ENCODE results near the gene CBARP. TPM values are rescaled to one million over a fixed set of nuclear protein-coding genes. Genes with fewer than 3 reads are reported as not detected.

CBARP gene
- total RNA-seq, 1 donor from 2014 or later, result 1.5 TPM

- DNase-seq (ENCODE audit: low spot score), result peak; percentile 78
- peaks cover 8% of the 10 kb centered on the region for H3K27me3 Mint-ChIP-seq (ENCODE audit: insufficient read depth)
- no peaks in the 10 kb centered on the region for H3K9me3 Mint-ChIP-seq
- intact Hi-C loops (cut with micrococcal nuclease), result loop anchor here (1.0 to 10.0 kb wide), 4 partner anchors 22 to 559 kb away; no protein-coding TSS in a partner anchor
- peak overlapping the region; percentile 74 for H3K4me3 Mint-ChIP-seq
- no peak overlapping the region for H3K27ac Mint-ChIP-seq
- H3K4me1 Mint-ChIP-seq (ENCODE audit: low read depth), result peaks cover 19% of the 10 kb centered on the region
- no peaks in the 10 kb centered on the region for H3K36me3 Mint-ChIP-seq (ENCODE audit: low read depth)
Measured at GRCh38 chr19:1243768-1244692, 6.2 kb upstream of the CBARP start.

- Mint-ChIP-seq H3K27ac (peak within 1 kb of the TSS; percentile 84), H3K4me3 (peak within 1 kb of the TSS; percentile 91), H3K27me3 (ENCODE audit: insufficient read depth) (peaks cover 16% of the 10 kb centered on the region), H3K36me3 (ENCODE audit: low read depth) (no peaks in the 10 kb centered on the region), H3K9me3 (no peaks in the 10 kb centered on the region), H3K4me1 (ENCODE audit: low read depth) (peaks cover 27% of the 10 kb centered on the region)
- intact Hi-C loops (cut with micrococcal nuclease), result loop anchor here (1.0 to 10.0 kb wide), 7 partner anchors 8 to 557 kb away; partner anchors contain the start of genes GPX4 and STK11
- peak; percentile 91 for DNase-seq (ENCODE audit: low spot score)
Measured at GRCh38 chr19:1241417-1242095, 3.8 kb upstream of the CBARP start, which contains the start of gene ATP5F1D. Gene ATP5F1D, plus strand, starts transcription at chr19:1241751. Its CDS starts 100 bp downstream, at chr19:1241851.

DNA sequence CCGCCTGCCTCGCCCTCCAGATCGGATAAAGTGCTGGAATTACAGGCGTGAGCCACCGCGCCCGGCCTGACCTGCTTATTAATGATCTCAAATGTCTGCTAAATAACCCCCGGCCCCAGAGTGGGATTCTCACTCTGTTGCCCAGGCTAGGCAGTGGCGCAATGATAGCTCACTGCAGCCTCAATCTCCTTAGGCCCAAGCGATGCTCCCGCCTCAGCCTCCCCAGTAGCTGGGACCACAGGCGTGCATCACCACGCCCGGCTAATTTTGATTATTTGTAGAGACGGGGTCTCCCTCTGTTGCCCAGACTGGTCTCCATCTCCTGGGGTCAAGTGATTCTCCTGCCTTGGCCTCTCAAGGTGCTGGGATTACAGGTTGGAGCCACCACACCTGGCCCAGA, 3.1 kb upstream of the CBARP start:
- Mint-ChIP-seq H3K36me3 (ENCODE audit: low read depth) (no peaks in the 10 kb centered on the region), H3K27me3 (ENCODE audit: insufficient read depth) (peaks cover 18% of the 10 kb centered on the region), H3K4me3 (peak overlapping the region; percentile 78), H3K4me1 (ENCODE audit: low read depth) (peaks cover 27% of the 10 kb centered on the region), H3K27ac (peak overlapping the region; percentile 18), H3K9me3 (no peaks in the 10 kb centered on the region)
- no peak for DNase-seq (ENCODE audit: low spot score)
- intact Hi-C loops (cut with micrococcal nuclease), result loop anchor here (1.0 to 10.0 kb wide), 8 partner anchors 8 to 556 kb away; partner anchors contain the start of genes GPX4, RNU6-2, STK11 and TMEM259

- intact Hi-C loops (cut with micrococcal nuclease), result loop anchor here (1.0 to 10.0 kb wide), 5 partner anchors 48 to 555 kb away; partner anchors contain the start of genes GPX4, RNU6-2 and TMEM259
- no peak overlapping the region for H3K27ac Mint-ChIP-seq
- peaks cover 19% of the 10 kb centered on the region for H3K27me3 Mint-ChIP-seq (ENCODE audit: insufficient read depth)
- H3K4me1 Mint-ChIP-seq (ENCODE audit: low read depth), result peaks cover 27% of the 10 kb centered on the region
- peak; percentile 89 for DNase-seq (ENCODE audit: low spot score)
- no peaks in the 10 kb centered on the region for H3K9me3 Mint-ChIP-seq
- H3K4me3 Mint-ChIP-seq, result peak overlapping the region; percentile 57
- no peaks in the 10 kb centered on the region for H3K36me3 Mint-ChIP-seq (ENCODE audit: low read depth)
Measured at GRCh38 chr19:1239796-1240737, 2.3 kb upstream of the CBARP start.

GRCh38 chr19:1239420-1239795, 1.6 kb upstream of the CBARP start:
- Mint-ChIP-seq H3K27me3 (ENCODE audit: insufficient read depth) (peaks cover 21% of the 10 kb centered on the region), H3K36me3 (ENCODE audit: low read depth) (no peaks in the 10 kb centered on the region), H3K4me3 (peak overlapping the region; percentile 80), H3K9me3 (no peaks in the 10 kb centered on the region), H3K27ac (no peak overlapping the region), H3K4me1 (ENCODE audit: low read depth) (peaks cover 27% of the 10 kb centered on the region)
- intact Hi-C loops (cut with micrococcal nuclease), result no loop called here
- no peak for DNase-seq (ENCODE audit: low spot score)

GRCh38 chr19:1238369-1239303, 831 bp upstream of the CBARP start:
- Mint-ChIP-seq H3K4me1 (ENCODE audit: low read depth) (peaks cover 27% of the 10 kb centered on the region), H3K36me3 (ENCODE audit: low read depth) (no peaks in the 10 kb centered on the region), H3K27me3 (ENCODE audit: insufficient read depth) (peaks cover 21% of the 10 kb centered on the region), H3K4me3 (peak overlapping the region; percentile 80), H3K9me3 (no peaks in the 10 kb centered on the region), H3K27ac (peak overlapping the region; percentile 70)
- no peak for DNase-seq (ENCODE audit: low spot score)
- intact Hi-C loops (cut with micrococcal nuclease), result no loop called here

DNA sequence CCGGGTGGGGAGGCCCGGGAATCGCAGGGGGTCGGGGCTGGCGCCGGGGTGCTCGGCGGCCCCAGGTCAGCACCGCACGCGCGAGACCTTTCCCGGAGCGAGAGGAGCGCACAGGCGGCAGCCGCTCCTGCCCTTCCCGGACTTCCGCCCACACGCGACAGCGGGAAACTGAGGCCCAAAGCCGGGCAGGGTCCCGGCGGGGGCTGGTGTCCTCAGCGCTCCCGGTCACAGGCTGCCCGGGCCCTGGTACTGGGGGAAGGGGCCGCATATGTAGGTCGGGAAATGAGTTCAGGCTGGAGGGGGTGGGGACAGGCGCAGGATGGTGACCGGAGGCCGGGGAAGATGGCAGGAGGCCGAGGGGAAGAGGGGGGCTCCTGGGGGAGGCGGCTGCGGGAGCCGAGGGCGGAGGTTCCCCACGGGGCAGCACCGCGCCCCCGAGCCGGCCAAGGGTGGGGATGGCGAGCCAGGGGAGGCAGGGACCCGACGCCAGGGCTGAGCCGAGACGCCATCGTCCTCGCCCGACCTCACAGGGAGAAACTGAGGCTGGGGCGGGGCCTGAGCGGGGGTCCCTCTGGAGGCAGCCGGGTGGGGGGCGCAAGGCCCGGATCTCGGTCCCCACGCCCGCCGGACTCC, 662 bp downstream of the CBARP start:
- no peaks in the 10 kb centered on the region for H3K9me3 Mint-ChIP-seq
- H3K4me1 Mint-ChIP-seq (ENCODE audit: low read depth), result peaks cover 23% of the 10 kb centered on the region
- H3K4me3 Mint-ChIP-seq, result no peak overlapping the region
- intact Hi-C loops (cut with micrococcal nuclease), result no loop called here
- H3K36me3 Mint-ChIP-seq (ENCODE audit: low read depth), result no peaks in the 10 kb centered on the region
- no peak for DNase-seq (ENCODE audit: low spot score)
- peaks cover 21% of the 10 kb centered on the region for H3K27me3 Mint-ChIP-seq (ENCODE audit: insufficient read depth)
- no peak overlapping the region for H3K27ac Mint-ChIP-seq

- Mint-ChIP-seq H3K4me1 (ENCODE audit: low read depth) (peaks cover 21% of the 10 kb centered on the region), H3K27ac (no peak overlapping the region), H3K36me3 (ENCODE audit: low read depth) (no peaks in the 10 kb centered on the region), H3K4me3 (no peak overlapping the region), H3K27me3 (ENCODE audit: insufficient read depth) (peaks cover 21% of the 10 kb centered on the region), H3K9me3 (no peaks in the 10 kb centered on the region)
- no peak for DNase-seq (ENCODE audit: low spot score)
- intact Hi-C loops (cut with micrococcal nuclease), result no loop called here
Measured at GRCh38 chr19:1236576-1236975, 1.2 kb downstream of the CBARP start.

GRCh38 chr19:1235625-1236538, 1.9 kb downstream of the CBARP start:
- Mint-ChIP-seq H3K27ac (no peak overlapping the region), H3K9me3 (no peaks in the 10 kb centered on the region), H3K27me3 (ENCODE audit: insufficient read depth) (peaks cover 17% of the 10 kb centered on the region), H3K4me3 (no peak overlapping the region), H3K4me1 (ENCODE audit: low read depth) (peaks cover 14% of the 10 kb centered on the region), H3K36me3 (ENCODE audit: low read depth) (no peaks in the 10 kb centered on the region)
- intact Hi-C loops (cut with micrococcal nuclease), result no loop called here
- DNase-seq (ENCODE audit: low spot score), result no peak

DNA sequence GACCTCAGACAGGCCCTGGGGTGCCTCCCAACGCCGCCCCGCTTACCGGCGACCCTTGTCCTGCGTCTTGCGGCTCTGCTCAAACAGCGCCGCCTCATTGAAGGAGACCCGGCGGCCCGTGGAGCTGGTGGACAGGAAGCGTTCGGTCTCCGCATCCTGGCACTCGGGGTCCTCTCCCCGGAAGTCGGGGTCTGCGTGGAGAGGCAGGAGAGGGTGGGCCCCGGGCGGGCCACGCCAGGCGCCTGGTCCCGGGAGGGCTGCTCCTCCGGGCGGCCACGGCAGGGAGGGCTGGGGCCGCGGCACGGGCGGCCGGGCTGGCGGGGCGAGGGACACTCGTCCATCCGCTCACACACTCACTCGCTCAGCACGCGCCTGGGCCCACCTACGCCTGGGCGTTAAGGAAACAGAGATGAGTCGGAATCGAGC, 2.8 kb downstream of the CBARP start:
- peaks cover 13% of the 10 kb centered on the region for H3K4me1 Mint-ChIP-seq (ENCODE audit: low read depth)
- H3K27me3 Mint-ChIP-seq (ENCODE audit: insufficient read depth), result peaks cover 17% of the 10 kb centered on the region
- intact Hi-C loops (cut with micrococcal nuclease), result no loop called here
- H3K27ac Mint-ChIP-seq, result no peak overlapping the region
- H3K9me3 Mint-ChIP-seq, result no peaks in the 10 kb centered on the region
- H3K4me3 Mint-ChIP-seq, result no peak overlapping the region
- H3K36me3 Mint-ChIP-seq (ENCODE audit: low read depth), result no peaks in the 10 kb centered on the region
- DNase-seq (ENCODE audit: low spot score), result no peak

All from activated T-helper 1 cell treated with anti-CD3 and anti-CD28 coated beads, Interleukin-12 subunit alpha, Interleukin-12 subunit beta, Interleukin-2, Interleukin-4 antibody, amounts not matched to agents 30 ng/mL and 10 ng/mL and 1 ng/mL, durations not matched to agents 14 hours and 24 hours and 36 hours (primary cell).